ENCODE data around the gene OR1I1.

DNA sequence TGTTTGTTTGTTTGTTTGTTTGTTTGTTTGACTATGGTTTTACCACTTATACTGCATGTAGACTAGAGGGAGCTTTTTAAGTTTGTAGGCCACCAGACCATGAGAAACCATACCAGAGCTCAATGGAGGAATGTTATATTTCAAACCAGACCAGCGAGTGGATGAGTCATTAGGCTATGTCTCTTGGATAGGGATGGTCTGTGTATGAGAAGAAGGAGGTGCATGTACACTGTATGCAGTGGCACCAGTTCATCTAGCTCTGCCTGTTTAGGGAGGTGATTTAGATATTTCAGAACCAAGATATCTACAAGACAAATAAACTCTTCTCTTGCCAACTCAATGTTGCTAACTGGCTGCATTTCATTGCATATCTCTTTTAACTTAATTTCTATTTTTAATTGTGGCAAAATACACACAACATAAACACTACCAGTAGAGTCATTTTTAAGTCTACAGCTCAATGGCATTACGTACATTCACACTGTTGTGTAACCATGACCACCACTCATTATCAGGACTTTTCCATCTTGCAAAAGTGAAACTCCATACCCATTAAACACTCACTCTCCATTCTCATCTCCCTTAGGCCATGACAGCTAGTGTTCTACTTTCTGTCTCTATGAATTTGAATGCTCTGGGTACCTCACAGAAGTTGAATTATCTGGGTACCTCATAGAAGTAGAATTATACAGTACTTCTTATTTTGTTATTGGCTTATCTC lies 54.4 kb downstream of the OR1I1 start:
- TF ChIP-seq POLR2A (IDR thresholded peaks at IDR 0.05; ENCODE audit: low read depth) (no peak), POLR2AphosphoS5 (IDR thresholded peaks at IDR 0.05) (no peak), EP300 (IDR thresholded peaks at IDR 0.05) (no peak)
- TF ChIP-seq, protein P1, sequence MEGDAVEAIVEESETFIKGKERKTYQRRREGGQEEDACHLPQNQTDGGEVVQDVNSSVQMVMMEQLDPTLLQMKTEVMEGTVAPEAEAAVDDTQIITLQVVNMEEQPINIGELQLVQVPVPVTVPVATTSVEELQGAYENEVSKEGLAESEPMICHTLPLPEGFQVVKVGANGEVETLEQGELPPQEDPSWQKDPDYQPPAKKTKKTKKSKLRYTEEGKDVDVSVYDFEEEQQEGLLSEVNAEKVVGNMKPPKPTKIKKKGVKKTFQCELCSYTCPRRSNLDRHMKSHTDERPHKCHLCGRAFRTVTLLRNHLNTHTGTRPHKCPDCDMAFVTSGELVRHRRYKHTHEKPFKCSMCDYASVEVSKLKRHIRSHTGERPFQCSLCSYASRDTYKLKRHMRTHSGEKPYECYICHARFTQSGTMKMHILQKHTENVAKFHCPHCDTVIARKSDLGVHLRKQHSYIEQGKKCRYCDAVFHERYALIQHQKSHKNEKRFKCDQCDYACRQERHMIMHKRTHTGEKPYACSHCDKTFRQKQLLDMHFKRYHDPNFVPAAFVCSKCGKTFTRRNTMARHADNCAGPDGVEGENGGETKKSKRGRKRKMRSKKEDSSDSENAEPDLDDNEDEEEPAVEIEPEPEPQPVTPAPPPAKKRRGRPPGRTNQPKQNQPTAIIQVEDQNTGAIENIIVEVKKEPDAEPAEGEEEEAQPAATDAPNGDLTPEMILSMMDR (IDR thresholded peaks at IDR 0.05): no peak
